ENCODE measurements around the gene ASTN2.

- TF ChIP-seq CTCF (IDR thresholded peaks at IDR 0.05; ENCODE audit: poor library complexity, severe bottlenecking) (no peak), EZH2 (IDR thresholded peaks at IDR 0.05; ENCODE audit: borderline replicate concordance, insufficient read depth, low read length, poor library complexity, severe bottlenecking) (no peak), MXI1 (conservative IDR thresholded peaks at IDR 0.05; ENCODE audit: poor library complexity, severe bottlenecking) (no peak), EP300 (conservative IDR thresholded peaks at IDR 0.05; ENCODE audit: poor library complexity, severe bottlenecking) (no peak)
These were observed 692.9 kb downstream of the ASTN2 start for GRCh38 chr9:116721944-116722343.
